Left lung (tissue), 10 donors: ENCODE data around the gene SYCE3. TPM values are rescaled to one million over a fixed set of nuclear protein-coding genes. Genes with fewer than 3 reads are reported as not detected.
A peak's percentile ranks its signal among the peaks of the same experiment; 100 is the strongest.

Source experiments
- ATAC-seq: fragments of 200-7000 bp; cut with Tn5 transposase; one replicate; pipeline ENCODE4 v1.9.1; 2020; ENCODE audit warnings: moderate library complexity
- DNase-seq, 4 donors: peaks; one replicate each; pipeline ENCODE4 v3.0.0-alpha.2; 2013 to 2020
- H3K27ac ChIP-seq, 2 donors: fragments of 200-600 bp; sonication (generic) in 1 of 2; one replicate each; pipeline versions ENCODE4 v1.5.0 to v1.8.0; 2020 to 2021
- H3K27me3 ChIP-seq, 2 donors: fragments of 200-600 bp; sonication (generic) in 1 of 2; one replicate each; pipeline versions ENCODE4 v1.5.0 to v1.8.0; 2020 to 2021
- H3K36me3 ChIP-seq, 2 donors: fragments of 200-600 bp; sonication (generic) in 1 of 2; one replicate each; pipeline versions ENCODE4 v1.5.0 to v1.8.0; 2020 to 2021
- H3K4me1 ChIP-seq, 2 donors: fragments of 200-600 bp; one replicate each; pipeline ENCODE4 v1.8.0; 2021
- H3K4me3 ChIP-seq, 2 donors: fragments of 200-600 bp; sonication (generic) in 1 of 2; one replicate each; pipeline versions ENCODE4 v1.5.0 to v1.8.0; 2020 to 2021; ENCODE audit warnings: mild to moderate bottlenecking in 1 of 2
- H3K9me3 ChIP-seq, 2 donors: fragments of 200-600 bp; sonication (generic) in 1 of 2; one replicate each; pipeline versions ENCODE4 v1.5.0 to v1.8.0; 2020 to 2021
- intact Hi-C, 2 donors: fragments of 100-400 bp; cut with DNase I; formaldehyde crosslinking; loops; one replicate each; pipeline versions ENCODE4 v1.11.2 to v1.14.2; 2022
- polyA plus RNA-seq, 6 donors: library from polyadenylated mRNA; unstranded; fragments of 120-200 nt; gene quantifications; one replicate each; pipeline ENCODE4 v1.2.1, GENCODE V29; 2013; ENCODE audit not compliant: insufficient read length in 6 of 6
- total RNA-seq, 2 donors: library from RNA; stranded (reverse); fragmentation: NEBNext Ultra II Directional; extraction: Animal tissue kit (Norgen Biotek cat#: 25700); gene quantifications; one replicate each; pipeline ENCODE4 v1.2.1, GENCODE V29; 2021
- TF ChIP-seq, protein P1 (sequence below), 2 donors: fragments of 200-600 bp; sonication (generic) in 1 of 2; IDR thresholded peaks; one replicate each; pipeline versions ENCODE4 v1.5.0 to v1.8.0; 2021; ENCODE audit warnings: antibody characterized with exemption in 2 of 2
- donor health status: DM: no; HTN: yes; CAD: no.
- donor health status: DM: no; HTN: no; CAD: no.

SYCE3 gene
- total and polyA plus RNA-seq, 8 donors: not detected

DNA sequence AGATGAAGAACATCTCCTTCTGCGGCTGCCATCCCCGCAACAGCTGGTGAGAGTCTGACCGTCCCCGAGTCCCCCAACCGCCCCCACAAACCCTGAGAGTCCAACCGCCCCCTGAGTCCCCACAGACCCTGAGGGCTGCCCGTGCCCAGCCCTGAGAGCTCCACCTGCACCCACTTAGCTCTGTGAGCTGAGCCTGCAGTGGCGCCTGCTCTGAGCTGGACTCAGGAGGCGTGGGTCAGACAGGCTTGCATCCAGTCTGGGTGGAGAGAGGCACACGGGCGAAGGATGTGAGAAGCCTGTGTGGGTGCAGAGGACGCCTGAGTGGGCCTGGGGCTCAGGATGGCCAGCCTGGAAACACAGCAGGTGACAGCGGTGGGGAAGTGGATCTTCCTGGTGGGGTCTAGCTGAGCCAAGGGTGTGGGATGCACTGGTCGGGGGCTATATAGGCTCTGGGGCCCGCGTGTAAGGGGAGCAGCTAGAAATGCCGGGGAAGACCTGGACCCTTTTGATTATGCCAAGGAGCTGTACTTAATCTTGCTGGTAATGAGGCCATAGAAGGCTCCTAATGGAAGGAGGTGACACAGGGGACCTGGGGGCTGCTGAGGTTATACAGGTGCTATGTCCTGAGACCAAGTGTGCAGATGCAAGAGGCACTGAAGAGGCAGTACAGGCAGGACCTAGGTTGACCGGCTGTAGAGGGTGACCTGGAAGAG is 44.4 kb upstream of the SYCE3 start:
- Histone ChIP-seq H3K36me3 (no peaks in the 10 kb centered on the region), H3K27me3 (peaks cover 13 to 87% of the 10 kb centered on the region in 2 donors), H3K27ac (no peak overlapping the region), H3K4me3 (no peak overlapping the region), H3K4me1 (no peaks in the 10 kb centered on the region), H3K9me3 (no peaks in the 10 kb centered on the region)
- DNase-seq: peak in 1 of 4 donors; percentile 58
- TF ChIP-seq, protein P1, sequence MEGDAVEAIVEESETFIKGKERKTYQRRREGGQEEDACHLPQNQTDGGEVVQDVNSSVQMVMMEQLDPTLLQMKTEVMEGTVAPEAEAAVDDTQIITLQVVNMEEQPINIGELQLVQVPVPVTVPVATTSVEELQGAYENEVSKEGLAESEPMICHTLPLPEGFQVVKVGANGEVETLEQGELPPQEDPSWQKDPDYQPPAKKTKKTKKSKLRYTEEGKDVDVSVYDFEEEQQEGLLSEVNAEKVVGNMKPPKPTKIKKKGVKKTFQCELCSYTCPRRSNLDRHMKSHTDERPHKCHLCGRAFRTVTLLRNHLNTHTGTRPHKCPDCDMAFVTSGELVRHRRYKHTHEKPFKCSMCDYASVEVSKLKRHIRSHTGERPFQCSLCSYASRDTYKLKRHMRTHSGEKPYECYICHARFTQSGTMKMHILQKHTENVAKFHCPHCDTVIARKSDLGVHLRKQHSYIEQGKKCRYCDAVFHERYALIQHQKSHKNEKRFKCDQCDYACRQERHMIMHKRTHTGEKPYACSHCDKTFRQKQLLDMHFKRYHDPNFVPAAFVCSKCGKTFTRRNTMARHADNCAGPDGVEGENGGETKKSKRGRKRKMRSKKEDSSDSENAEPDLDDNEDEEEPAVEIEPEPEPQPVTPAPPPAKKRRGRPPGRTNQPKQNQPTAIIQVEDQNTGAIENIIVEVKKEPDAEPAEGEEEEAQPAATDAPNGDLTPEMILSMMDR (IDR thresholded peaks at IDR 0.05): no peak
- ATAC-seq: no peak
- intact Hi-C loops: no loop called here

DNA sequence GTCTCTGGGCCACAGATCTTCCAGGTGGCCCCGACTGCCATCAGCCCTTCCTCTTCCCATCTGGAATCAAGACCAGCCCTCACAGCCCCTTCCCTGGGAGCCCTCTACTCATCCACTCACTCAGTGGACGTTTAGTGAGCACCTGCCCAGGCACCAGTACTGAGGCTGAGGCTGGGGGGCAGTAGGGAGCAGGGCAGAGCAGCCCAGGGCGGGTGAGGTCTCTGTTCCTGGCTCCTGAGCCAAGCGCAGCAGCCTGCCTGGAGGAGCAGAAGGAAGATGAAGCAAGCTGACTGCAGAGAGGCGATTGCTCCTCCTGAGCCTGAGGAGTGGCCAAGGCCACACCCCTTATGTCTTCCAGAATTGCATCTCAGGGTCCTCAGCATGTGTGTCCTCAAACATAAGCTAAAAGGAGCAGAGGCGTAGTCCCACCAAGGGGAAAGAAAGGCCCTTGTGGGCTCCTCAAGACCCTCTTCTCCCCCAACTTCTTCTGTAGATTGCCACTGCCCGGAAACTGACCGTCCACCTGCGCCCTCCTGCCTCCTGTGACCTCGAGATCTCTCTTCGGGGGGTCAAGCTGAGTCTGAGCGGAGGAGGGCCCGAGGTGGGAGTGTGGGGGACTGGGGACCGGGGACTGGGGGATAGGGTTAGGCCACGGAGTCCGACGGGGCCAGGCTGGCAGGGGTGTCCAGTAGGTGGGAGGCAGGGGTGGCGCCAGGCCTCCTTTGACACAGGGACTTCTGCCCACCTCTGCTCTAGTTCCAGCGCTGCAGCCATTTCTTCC is 43.6 kb upstream of the SYCE3 start:
- Histone ChIP-seq H3K4me3 (no peak overlapping the region), H3K9me3 (no peaks in the 10 kb centered on the region), H3K36me3 (no peaks in the 10 kb centered on the region), H3K27ac (no peak overlapping the region), H3K27me3 (peaks cover 14 to 89% of the 10 kb centered on the region in 2 donors), H3K4me1 (no peaks in the 10 kb centered on the region)
- TF ChIP-seq, protein P1 (IDR thresholded peaks at IDR 0.05): no peak
- DNase-seq: no peak
- ATAC-seq: no peak
- intact Hi-C loops: no loop called here

DNA sequence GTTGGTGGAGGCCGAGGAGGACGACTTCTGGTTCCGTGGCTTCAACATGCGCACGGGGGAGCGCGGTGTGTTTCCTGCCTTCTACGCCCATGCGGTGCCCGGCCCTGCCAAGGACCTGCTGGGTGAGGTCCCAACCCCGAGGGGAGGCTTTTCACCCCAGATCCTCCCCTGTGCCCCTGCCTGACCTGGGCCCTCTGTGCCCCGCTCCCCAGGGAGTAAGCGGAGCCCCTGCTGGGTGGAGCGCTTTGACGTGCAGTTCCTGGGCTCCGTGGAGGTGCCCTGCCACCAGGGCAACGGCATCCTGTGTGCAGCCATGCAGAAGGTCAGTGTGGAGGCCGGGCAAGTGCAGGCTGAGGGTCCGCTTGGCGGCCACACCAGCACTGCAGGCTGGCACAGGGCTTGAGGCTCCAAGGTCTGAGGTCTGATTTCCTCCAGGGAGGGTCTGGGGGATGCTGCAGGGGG is 42.9 kb upstream of the SYCE3 start:
- H3K9me3 ChIP-seq: no peaks in the 10 kb centered on the region
- intact Hi-C loops: no loop called here
- H3K27me3 ChIP-seq: peaks cover 19 to 89% of the 10 kb centered on the region in 2 donors
- no peak overlapping the region for H3K27ac ChIP-seq
- peaks cover 0 to 1% of the 10 kb centered on the region in 2 donors for H3K4me1 ChIP-seq
- no peaks in the 10 kb centered on the region for H3K36me3 ChIP-seq
- peak in 1 of 4 donors; percentile 68 for DNase-seq
- no peak for ATAC-seq
- no peak overlapping the region for H3K4me3 ChIP-seq
- TF ChIP-seq, protein P1 (IDR thresholded peaks at IDR 0.05): no peak

DNA sequence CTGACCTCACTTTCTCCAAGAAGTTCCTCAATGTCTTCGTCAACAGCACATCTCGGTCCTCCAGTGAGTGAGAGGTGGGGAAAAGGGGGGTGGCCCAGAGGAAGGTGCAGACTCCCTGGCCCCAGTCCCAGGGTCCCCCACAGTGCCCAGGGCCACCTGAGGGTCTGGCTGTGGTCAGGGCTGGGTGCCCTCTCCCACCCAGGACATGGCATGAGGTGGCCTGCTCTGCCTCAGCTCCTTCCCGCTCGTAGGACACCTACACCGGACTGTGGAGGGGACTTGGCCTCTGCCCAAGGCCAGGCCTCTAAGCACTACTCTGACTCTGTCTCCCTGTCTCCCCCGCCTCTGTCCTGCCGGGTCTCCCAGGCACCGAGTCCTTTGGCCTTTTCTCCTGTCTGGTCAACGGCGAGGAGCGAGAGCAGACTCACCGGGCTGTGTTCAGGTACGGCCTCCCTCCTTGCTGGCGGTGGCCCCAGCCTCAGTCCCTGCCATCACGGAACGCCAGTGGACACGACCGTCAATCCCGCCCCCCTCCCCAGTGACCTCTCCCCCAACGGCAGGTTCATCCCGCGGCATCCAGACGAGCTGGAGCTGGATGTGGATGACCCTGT is 42.4 kb upstream of the SYCE3 start:
- Histone ChIP-seq H3K27me3 (peaks cover 19 to 89% of the 10 kb centered on the region in 2 donors), H3K4me1 (peaks cover 0 to 7% of the 10 kb centered on the region in 2 donors), H3K27ac (no peak overlapping the region), H3K9me3 (no peaks in the 10 kb centered on the region), H3K36me3 (no peaks in the 10 kb centered on the region), H3K4me3 (no peak overlapping the region)
- intact Hi-C loops: no loop called here
- ATAC-seq: no peak
- TF ChIP-seq, protein P1 (IDR thresholded peaks at IDR 0.05): no peak
- DNase-seq: peak in 1 of 4 donors; percentile 67
